Measurements from ENCODE around the gene SPACA4. TPM values are rescaled to one million over a fixed set of nuclear protein-coding genes. Genes with fewer than 3 reads are reported as not detected.

Gene SPACA4
- total RNA-seq, 1 donor from 2014 or later, result not detected

DNA sequence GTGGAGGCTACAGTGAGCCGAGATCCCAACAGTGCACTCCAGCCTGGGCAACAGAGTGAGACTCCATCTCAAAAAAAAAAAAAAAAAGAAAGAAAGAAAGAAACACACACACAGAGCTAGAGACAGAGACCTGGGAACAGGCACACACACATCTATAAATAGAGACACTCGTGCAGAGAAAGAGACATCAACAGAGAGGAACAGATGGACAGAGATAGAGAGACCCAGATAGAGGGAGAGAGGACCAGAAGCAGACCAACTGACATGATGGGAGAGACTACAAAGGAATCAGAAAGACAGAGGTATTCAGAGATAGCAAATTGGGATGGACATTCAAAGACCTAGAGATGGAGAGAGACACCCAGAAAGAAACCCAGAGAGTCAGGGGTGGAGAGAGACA, 41.6 kb downstream of the SPACA4 start:
- no peaks in the 10 kb centered on the region for H3K9me3 ChIP-seq (ENCODE audit: control insufficient read depth in 3 of 3, low read length in 3 of 3)
- no peak overlapping the region for H3K9ac ChIP-seq (ENCODE audit: low read depth in 1 of 3, low read length in 3 of 3)
- H3K27me3 ChIP-seq (ENCODE audit: control insufficient read depth in 3 of 3, insufficient read depth in 3 of 3, low read length in 3 of 3), result no peaks in the 10 kb centered on the region
- no peak overlapping the region for H3K4me3 ChIP-seq (ENCODE audit: low read length in 3 of 3)
- H3K27ac ChIP-seq (ENCODE audit: low read depth, low read length), result no peak overlapping the region
- no peaks in the 10 kb centered on the region for H3K36me3 ChIP-seq (ENCODE audit: control insufficient read depth in 3 of 3, insufficient read depth in 3 of 3, low read length in 3 of 3)
- peaks cover 14 to 19% (median 16%) of the 10 kb centered on the region in 3 donors for H3K4me1 ChIP-seq (ENCODE audit: control insufficient read depth in 3 of 3, insufficient read depth in 3 of 3, low read length in 3 of 3)

DNA sequence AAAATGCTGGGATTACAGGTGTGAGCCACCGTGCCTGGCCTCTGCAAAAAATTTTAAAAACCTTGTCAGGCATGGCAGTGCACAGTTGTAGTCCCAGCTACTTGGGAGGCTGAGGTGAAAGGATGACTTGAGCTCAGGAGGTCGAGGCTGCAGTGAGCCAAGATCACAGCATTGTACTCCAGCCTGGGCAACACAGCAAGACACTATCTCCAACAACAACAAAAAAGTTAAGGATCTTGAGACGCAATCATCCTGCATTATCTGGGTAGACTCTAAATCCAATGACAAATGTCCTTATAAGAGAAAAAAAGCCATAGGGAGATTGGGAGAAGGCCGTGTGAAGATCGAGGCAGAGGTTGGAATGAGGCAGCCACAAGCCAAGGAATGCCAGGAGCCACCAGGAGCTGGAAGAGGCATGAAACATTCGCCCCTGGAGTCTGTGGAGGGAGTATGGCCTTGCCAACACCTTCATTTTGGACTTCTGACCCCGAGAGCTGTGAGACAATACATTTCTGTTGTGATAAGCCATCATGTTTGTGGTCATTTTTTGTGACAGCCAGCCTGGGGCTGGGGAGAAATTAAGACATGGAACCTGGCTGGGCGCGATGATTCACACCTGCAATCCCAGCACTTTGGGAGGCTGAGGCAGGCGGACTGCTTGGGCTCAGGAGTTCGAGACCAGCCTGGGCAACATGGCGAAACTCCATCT, 44.6 kb downstream of the SPACA4 start:
- Histone ChIP-seq H3K36me3 (ENCODE audit: control insufficient read depth in 3 of 3, insufficient read depth in 3 of 3, low read length in 3 of 3) (no peaks in the 10 kb centered on the region), H3K9me3 (ENCODE audit: control insufficient read depth in 3 of 3, low read length in 3 of 3) (no peaks in the 10 kb centered on the region), H3K27me3 (ENCODE audit: control insufficient read depth in 3 of 3, insufficient read depth in 3 of 3, low read length in 3 of 3) (no peaks in the 10 kb centered on the region), H3K27ac (ENCODE audit: low read depth, low read length) (no peak overlapping the region), H3K4me1 (ENCODE audit: control insufficient read depth in 3 of 3, insufficient read depth in 3 of 3, low read length in 3 of 3) (peaks cover 0 to 3% (median under 1%) of the 10 kb centered on the region in 3 donors), H3K9ac (ENCODE audit: low read depth in 1 of 3, low read length in 3 of 3) (no peak overlapping the region), H3K4me3 (ENCODE audit: low read length in 3 of 3) (no peak overlapping the region)

DNA sequence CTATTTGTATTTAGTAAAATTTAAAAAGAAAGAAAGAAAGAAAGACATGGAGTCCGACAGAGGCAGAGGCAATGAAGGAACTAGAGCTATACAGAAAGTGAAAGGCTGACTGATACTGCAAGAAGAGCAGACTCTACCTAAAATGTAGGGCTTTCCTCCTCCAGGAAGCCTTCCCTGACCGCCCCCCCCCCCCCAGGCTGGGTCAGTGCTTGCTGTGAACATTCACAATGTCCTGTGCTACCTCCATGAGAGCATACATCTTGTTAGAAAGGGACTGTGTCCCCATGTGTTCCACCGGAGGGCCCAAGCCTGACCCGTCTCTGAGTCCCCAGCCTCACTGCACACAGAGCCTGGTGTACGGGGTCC, 45.1 kb downstream of the SPACA4 start:
- Histone ChIP-seq H3K9ac (ENCODE audit: low read depth in 1 of 3, low read length in 3 of 3) (no peak overlapping the region), H3K27ac (ENCODE audit: low read depth, low read length) (no peak overlapping the region), H3K4me1 (ENCODE audit: control insufficient read depth in 3 of 3, insufficient read depth in 3 of 3, low read length in 3 of 3) (no peaks in the 10 kb centered on the region), H3K36me3 (ENCODE audit: control insufficient read depth in 3 of 3, insufficient read depth in 3 of 3, low read length in 3 of 3) (no peaks in the 10 kb centered on the region), H3K27me3 (ENCODE audit: control insufficient read depth in 3 of 3, insufficient read depth in 3 of 3, low read length in 3 of 3) (no peaks in the 10 kb centered on the region), H3K9me3 (ENCODE audit: control insufficient read depth in 3 of 3, low read length in 3 of 3) (no peaks in the 10 kb centered on the region), H3K4me3 (ENCODE audit: low read length in 3 of 3) (no peak overlapping the region)

DNA sequence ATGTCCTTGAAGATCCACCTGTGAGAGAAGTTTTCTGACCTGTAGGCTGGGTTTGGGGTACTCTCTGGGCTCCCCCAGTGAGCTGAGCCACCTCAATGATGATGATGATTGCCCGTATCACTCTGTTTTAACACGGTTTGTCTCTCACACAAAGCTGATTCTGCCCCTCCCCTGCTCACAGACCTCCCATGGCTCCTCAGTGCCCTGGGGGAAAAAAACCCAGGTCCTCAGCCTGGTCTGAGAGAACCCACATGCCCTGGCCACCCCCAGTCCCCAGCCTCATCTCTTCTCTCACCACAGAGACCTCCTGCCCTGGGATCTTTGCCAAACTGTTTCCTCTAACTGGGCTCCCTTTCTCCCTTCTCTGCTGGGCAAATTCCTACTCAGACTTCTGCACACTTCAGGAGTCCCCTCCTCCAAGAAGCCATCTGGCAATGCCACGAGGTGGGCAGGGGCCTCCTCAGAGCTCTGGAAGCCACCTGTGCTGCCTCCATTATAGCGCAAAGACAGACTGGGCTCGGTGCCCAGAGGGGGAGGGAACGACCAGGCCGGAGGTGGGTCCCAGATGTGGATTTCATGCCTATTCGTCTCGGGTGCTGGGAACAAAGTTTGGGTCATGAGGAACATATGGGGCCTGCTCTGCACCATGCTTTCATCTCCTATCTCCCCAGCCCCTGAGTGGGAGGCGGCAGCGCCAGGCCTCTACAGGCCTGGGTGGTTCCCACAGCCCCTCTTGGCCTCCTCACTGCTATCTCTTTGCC, 47.9 kb downstream of the SPACA4 start:
- Histone ChIP-seq H3K4me1 (ENCODE audit: control insufficient read depth in 3 of 3, insufficient read depth in 3 of 3, low read length in 3 of 3) (no peaks in the 10 kb centered on the region), H3K27me3 (ENCODE audit: control insufficient read depth in 3 of 3, insufficient read depth in 3 of 3, low read length in 3 of 3) (no peaks in the 10 kb centered on the region), H3K9me3 (ENCODE audit: control insufficient read depth in 3 of 3, low read length in 3 of 3) (no peaks in the 10 kb centered on the region), H3K9ac (ENCODE audit: low read depth in 1 of 3, low read length in 3 of 3) (no peak overlapping the region), H3K4me3 (ENCODE audit: low read length in 3 of 3) (no peak overlapping the region), H3K27ac (ENCODE audit: low read depth, low read length) (no peak overlapping the region), H3K36me3 (ENCODE audit: control insufficient read depth in 3 of 3, insufficient read depth in 3 of 3, low read length in 3 of 3) (no peaks in the 10 kb centered on the region)

DNA sequence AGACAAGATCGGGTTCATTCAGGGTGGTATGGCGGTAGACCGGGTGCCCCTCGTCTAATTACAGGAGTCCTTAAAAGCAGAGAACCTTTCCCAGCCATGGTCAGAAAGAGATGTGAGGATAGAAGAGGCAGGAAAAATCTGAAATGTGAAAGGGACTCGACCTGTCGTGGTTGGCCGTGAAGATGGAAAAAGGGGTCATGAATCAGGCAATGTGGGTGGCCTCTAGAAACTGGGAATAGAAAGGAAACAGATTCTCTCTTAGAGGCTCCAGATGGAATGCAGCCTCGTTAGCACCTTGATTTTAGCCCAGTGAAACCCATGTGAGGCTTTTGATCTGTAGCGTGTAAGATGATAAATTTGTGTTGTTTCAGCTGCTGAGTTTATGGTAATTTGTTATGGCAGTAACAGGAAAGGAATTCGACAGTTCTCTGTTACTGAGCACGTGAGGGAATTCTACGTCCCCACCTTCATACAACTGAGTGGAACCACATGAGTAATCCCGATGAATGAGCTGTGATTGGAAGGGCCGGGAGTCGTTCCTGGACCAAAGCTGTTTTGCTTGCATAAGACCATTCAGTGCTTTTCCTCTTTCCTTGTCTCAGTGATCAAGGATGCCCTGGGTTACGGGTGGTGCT, 50.4 kb downstream of the SPACA4 start:
- H3K27ac ChIP-seq (ENCODE audit: low read depth, low read length), result no peak overlapping the region
- H3K27me3 ChIP-seq (ENCODE audit: control insufficient read depth in 3 of 3, insufficient read depth in 3 of 3, low read length in 3 of 3), result no peaks in the 10 kb centered on the region
- peaks cover 0 to 7% (median 6%) of the 10 kb centered on the region in 3 donors for H3K4me1 ChIP-seq (ENCODE audit: control insufficient read depth in 3 of 3, insufficient read depth in 3 of 3, low read length in 3 of 3)
- no peaks in the 10 kb centered on the region for H3K9me3 ChIP-seq (ENCODE audit: control insufficient read depth in 3 of 3, low read length in 3 of 3)
- no peak overlapping the region for H3K4me3 ChIP-seq (ENCODE audit: low read length in 3 of 3)
- no peaks in the 10 kb centered on the region for H3K36me3 ChIP-seq (ENCODE audit: control insufficient read depth in 3 of 3, insufficient read depth in 3 of 3, low read length in 3 of 3)
- H3K9ac ChIP-seq (ENCODE audit: low read depth in 1 of 3, low read length in 3 of 3), result no peak overlapping the region

Other genes starting within 250 kb of the SPACA4 start
- 7.8 TPM for gene TMEM143, start 242.8 kb upstream of the SPACA4 start, total RNA-seq
- not detected for gene SYNGR4, start 242.4 kb upstream of the SPACA4 start, total RNA-seq
- gene KDELR1, start 215.2 kb upstream of the SPACA4 start, total RNA-seq, result 47.5 TPM
- gene GRIN2D, start 213.1 kb upstream of the SPACA4 start, total RNA-seq, result under 0.01 TPM
- 8.4 TPM for gene GRWD1, start 160.8 kb upstream of the SPACA4 start, total RNA-seq
- gene KCNJ14, start 151.2 kb upstream of the SPACA4 start, total RNA-seq, result 1.0 TPM
- 33.4 TPM for gene CYTH2, start 137.4 kb upstream of the SPACA4 start, total RNA-seq
- gene LMTK3, start 94.9 kb upstream of the SPACA4 start, total RNA-seq, result not detected
- not detected for gene SULT2B1, start 54.6 kb upstream of the SPACA4 start, total RNA-seq
- 1.6 TPM for gene FAM83E, start 8.3 kb downstream of the SPACA4 start, total RNA-seq
- 2,225 TPM for gene RPL18, start 12.4 kb downstream of the SPACA4 start, total RNA-seq
- gene SPHK2, start 12.8 kb downstream of the SPACA4 start, total RNA-seq, result 2.1 TPM
- gene DBP, start 30.6 kb downstream of the SPACA4 start, total RNA-seq, result 6.8 TPM
- gene CA11, start 39.4 kb downstream of the SPACA4 start, total RNA-seq, result 3.7 TPM
- gene NTN5, start 66.3 kb downstream of the SPACA4 start, total RNA-seq, result under 0.01 TPM
- not detected for gene FUT2, start 89.2 kb downstream of the SPACA4 start, total RNA-seq
- gene MAMSTR, start 113.0 kb downstream of the SPACA4 start, total RNA-seq, result 5.2 TPM
- 23.5 TPM for gene RASIP1, start 133.9 kb downstream of the SPACA4 start, total RNA-seq
- 0.52 TPM for gene IZUMO1, start 140.2 kb downstream of the SPACA4 start, total RNA-seq
- 1.0 TPM for gene FUT1, start 145.9 kb downstream of the SPACA4 start, total RNA-seq
- gene FGF21, start 148.8 kb downstream of the SPACA4 start, total RNA-seq, result not detected
- 13.6 TPM for gene BCAT2, start 204.3 kb downstream of the SPACA4 start, total RNA-seq
- 0.52 TPM for gene HSD17B14, start 229.7 kb downstream of the SPACA4 start, total RNA-seq